Stimulated activated CD4-positive, alpha-beta T cell treated with anti-CD3 and anti-CD28 coated beads, Interleukin-15, amount 100 ng/mL, for 1 hour (primary cell): Measurements from ENCODE around the gene ARPP19.
"Not testable (repeated sequence)": the region's sequence is repeated elsewhere in the genome, so short reads cannot be mapped to it uniquely, and the experiment has no call there.

Experiments used
- DNase-seq, 2 donors: peaks; one replicate each; pipeline ENCODE4 v3.0.0-alpha.2; 2020; ENCODE audit warnings: low read depth in 1 of 2, low spot score in 1 of 2

ARPP19 gene, protein sequence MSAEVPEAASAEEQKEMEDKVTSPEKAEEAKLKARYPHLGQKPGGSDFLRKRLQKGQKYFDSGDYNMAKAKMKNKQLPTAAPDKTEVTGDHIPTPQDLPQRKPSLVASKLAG

DNA sequence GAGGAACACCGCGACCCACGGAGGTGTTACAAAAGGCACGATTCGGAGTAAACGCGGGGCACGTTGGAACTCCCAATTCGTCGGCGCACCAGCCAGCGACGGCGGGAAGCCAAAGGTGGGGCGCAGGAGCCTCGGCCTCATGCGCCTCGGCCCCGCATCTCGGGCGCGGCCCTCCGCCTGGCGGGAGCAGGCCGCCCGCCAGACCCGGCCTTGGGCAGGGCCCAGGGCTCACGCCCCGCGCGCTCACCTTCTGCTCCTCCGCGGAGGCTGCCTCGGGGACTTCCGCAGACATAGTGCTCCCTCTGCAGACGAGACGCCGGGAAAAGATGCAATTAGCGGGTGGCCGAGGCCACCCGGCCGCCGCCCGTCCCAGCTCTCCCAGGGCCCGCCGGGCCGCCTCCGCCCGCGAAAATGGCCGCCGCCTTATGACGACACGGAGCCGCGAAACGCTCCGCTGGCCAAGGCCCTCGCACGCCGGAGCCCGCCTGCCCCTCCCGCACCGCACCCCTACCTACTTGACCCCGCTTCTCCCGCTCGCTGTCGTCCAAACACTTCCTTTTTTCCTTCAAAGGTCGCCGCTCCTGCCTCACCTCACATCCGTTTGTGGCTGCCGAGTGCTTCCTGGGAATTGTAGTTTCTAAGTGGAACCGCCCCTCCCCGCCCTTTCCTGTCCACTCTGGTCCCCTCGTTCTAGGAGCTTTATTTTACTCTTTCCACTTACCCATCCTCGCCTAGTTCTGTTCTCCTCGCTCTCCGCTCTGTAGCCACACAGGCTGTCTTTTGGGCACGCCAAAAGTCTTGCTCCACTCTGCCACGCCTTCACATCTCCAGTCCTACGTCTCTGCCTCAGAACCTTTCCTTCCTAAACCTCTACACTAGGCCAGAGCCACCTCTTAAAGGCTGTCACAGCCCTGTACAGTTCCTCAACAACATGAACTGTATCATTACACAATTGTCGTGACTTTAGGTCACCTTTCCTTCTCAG, at the start of gene ARPP19:
ARPP19 (minus strand) TSS at position 430 of the 985 bp plus-strand sequence; CDS start at position 292, 138 bp downstream.
- peak; percentile 42 to 57 for DNase-seq

DNA sequence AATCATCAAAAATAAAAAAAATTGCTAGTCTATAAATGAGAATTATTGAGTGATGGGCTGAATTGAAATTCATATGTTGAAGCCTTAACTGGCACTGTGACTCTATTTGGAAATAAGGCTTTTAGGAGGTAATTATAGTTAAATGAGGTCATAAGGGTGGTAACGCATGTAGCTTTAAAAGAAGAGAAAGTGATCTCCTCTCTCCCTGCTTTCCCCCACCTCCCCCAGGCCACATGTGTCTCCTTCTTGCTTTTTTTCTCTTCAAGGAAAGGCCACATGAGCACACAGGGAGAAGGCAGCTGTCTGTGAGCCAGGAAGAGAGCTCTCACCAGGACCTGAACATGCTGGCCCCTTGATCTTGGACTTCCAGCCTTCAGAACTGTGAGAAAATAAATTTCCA, 48.2 kb upstream of the ARPP19 start:
- DNase-seq: no peak

DNA sequence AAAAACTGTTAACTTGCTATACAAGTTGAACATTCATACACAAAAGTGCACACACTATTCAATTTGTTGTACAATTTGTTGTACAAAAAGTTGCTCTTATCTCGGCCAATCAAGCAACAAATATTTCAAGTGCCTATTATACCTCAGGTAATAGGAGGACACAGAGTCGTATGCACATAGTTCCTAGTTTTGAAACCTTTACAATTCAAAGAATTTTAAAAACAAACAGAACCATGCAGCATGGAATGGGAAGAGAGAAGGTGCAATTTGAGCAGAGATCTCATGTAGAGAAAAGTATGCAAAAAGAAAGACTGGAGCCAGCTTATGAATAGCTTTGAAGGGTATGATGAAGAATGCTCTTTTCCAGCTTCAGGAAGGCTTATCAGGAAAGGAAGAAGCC, 46.5 kb upstream of the ARPP19 start:
- DNase-seq: no peak

DNA sequence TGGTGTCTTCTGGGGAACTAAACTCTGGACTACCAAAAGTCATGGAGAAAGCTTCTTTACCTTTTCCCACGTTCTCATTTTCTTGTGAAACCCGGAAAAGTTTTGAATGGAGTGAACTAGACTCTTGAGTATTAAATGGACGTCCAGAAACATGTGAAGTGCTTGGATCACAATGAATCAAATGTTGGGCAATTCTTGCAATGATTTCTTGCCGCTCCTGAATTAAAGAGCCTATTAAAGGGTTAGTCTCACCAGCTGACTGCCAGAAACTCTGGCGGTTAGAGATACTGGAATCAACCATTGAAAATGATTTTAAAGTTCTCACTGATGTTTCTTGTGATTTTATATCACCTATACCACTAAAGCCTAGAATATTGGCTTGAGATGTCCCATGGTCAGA, 40.8 kb upstream of the ARPP19 start:
- no peak for DNase-seq

DNA sequence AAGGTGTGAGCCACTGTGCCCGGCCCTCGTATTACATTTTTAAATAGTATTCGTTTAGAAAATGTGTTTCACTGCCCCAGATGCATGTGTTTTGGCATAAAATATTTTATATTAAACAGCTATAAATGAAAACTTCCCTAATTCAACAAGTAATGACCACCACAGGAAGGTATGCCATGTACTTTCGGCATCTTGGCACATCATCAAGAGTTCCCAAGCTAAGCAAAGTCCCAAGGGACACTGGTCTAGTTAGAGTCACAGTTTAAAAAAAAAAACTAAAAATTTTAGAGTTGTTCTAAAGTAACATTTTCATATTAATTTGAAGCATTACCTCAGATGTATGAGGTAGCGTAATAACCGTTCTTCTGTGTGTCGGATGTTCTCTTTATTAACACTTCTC, 15.6 kb upstream of the ARPP19 start:
- DNase-seq: no peak

DNA sequence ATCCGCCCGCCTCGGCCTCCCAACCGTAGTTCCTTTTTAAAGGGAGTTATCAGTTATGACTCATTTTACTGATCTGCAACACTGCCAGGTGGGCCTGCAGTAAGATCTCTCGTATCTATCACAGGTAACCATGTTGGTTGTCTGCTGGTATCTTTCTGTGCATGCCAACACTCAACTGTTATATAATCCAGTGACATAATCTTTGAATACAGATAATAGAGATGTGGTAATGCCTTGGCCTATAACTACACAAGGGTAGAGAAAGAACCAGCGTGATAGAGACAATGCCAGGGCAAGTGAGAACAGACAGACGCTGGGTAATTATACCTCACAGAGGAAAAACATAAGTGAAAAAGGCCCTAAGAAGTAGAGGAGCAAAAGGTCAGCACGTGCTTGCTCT, 11.0 kb upstream of the ARPP19 start:
- no peak for DNase-seq

DNA sequence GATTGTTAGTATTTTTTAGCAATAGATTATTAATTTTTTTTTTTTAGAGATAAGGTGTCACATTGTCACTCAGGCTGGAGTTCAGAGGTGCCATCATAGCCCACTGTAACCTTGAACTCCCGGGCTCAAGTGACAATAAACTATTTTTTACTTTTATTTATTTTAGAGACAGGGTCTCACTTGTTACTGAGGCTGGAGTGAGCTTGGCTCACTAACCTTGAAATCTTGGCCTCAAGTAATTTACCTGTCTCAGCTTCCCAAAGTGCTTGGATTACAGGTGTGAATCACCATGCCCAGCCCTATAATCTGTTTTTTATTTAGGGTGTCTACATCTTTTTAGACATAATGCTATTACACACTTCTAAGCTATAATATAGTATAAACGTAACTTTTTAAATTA, 7.9 kb upstream of the ARPP19 start:
- no peak for DNase-seq

DNA sequence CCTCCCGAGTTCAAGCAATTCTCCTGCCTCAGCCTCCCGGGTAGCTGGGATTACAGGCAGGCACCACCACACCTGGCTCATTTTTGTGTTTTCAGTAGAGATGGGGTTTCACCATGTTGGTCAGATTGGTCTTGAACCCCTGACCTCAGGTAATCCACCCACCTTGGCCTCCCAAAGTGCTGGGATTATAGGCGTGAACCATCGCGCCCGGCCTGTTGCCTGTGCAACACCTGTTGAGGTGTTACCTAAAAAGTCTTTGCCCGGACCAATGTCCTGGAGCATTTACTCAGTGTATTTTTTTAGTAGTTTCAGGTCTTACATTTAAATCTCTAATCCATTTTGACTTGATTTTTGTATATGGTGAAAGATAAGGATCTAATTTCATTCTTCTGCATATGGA, 6.7 kb upstream of the ARPP19 start:
- DNase-seq: not testable (repeated sequence)

DNA sequence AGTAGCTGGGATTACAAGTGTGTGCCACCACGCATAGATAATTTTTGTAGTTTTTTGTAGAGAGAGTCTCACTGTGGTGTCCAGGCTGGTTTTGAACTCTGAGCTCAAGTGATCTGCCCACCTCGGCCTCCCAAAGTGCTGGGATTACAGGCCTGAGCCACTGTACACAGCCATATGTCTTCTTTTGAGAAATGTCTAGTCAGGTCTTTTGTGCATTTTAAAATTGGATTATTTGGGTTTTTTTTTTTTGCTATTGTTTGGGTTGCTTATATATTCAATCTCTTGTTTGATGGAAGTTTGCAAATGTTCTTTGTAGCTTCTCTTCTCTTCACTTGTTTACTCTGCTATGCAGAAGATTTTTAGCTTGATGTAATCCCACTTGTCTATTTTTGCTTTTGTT, 6.2 kb upstream of the ARPP19 start:
- no peak for DNase-seq

DNA sequence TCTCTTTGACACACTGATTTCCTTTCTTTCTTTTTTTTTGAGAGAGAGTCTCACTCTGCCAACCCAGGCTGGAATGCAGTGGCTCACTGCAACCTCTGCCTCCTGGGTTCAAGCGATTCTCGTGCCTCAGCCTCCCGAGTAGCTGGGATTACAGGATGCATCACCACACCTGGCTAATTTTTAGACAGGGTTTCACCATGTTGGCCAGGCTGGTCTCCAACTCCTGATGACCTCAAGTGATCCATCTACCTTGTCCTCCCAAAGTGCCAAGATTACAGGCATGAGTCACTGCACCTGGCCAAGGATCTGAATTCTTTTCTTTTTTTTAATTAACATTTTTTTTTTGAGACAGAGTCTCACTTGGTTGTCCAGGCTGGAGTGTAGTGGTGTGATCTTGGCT, 5.8 kb upstream of the ARPP19 start:
- DNase-seq: not testable (repeated sequence)

DNA sequence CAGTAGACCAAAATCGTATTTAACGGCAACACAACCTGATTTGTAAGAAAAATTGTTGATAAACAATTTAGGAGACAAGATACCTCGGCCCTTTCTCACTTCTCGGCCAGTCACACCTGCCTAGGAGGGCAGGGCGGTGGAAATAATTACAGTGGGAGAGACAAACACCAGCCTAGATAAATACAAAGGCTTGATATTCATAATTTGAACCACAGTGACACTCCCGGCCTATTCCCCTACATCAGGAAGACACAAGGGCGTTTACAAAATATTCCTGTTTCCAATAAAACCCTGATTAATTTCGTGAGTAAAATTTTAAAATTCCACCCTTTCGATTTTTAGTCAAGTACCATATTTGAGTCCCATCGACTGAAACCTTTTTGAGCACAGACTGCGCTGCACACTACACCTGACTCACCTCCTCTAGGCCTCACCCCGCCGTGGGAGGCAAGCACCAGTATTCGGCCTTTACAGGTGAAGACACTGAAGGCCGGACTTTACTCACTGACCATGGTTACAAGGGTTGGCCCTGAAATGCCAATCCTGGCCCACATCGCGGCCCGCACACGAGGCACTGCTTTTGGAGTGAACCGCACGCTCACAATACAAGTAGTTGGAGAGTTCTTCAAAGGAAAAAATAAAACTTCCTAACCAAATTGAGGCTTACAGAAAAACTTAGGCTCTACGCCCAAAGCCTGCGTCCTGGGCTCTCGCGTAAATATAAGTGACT, 794 bp downstream of the ARPP19 start:
- peak; percentile 8 to 24 for DNase-seq

DNA sequence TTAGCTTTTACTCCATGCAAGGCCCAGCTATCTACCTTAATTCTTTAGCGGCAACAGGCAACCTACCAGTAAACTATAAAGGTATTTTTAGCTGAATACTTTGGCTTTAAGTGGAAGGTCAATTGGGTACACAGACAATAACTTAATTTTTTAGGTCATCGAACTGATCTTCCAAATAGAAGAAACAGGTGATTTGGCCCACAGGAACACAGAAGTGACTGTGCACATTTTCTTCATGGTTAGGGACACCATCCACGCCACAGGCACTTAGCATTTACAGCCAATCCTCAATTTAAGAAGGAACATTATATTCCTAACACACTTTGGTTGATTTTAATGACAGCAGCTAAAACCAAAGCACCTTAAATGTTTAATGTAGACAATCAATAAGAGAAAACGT, 1.9 kb downstream of the ARPP19 start:
- no peak for DNase-seq

DNA sequence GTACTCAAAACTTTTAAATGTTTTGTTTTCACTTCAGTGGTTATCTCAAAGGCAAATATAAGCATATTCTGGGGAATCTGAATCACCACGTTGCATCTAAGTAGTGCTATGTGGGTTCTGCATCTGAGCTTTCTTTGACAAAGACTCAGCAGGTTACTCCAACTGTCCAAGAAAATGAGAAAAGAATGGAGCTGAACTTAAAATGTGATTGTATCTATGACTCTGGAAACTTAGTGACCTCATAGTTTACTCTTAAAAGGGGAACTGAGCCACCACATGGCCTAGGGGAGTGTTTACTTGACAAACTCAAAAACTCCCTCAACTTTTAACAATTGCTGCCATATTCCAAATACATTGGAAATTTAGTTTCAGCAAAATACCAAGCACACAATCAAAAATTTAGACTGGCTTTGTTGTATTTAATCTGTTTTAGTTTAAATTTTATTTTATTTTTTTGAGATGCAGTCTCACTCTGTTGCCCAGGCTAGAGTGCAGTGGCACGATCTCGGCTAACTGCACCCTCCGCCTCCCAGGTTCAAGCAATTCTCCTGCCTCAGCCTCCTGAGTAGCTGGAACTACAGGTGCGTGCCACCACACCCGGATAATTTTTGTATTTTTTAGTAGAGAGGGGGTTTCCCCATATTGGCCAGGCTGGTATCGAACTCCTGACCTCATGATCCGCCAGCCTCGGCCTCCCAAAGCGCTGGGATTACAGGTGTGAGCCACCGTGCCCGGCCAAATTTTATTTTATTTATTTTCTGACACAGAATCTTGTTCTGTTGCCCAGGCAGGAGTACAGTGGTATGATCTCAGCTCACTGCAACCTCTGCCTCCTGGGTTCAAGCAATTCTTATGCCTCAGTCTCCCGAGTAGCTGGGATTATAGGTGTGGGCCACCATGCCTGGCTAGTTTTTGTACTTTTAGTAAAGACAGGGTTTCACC, 3.1 kb downstream of the ARPP19 start:
- not testable (repeated sequence) for DNase-seq

DNA sequence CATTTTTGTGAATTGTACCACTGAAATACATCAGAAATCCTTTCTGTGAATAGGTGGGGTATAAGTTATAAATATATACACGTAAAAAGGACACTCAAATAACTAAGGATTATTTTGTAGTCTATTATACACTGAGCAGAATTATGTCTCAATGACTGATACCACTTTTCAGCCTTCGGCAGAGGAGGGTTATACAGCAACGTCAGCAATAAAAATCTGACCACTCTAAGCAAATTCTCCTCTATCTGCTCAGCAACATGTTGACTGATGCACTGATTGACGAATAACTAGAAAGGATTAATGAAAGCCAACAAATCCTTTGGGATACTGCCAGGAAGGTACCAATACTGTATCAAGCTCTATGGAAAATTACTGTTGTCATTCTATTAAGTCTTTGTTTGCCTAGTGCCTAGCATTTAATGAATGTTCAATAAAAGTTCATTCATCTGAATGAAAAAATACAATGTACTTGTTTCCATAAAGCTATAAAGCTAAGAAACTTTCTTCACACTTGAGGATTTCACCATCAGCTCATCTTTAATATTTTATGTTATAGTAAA, 5.2 kb downstream of the ARPP19 start:
- DNase-seq: no peak

DNA sequence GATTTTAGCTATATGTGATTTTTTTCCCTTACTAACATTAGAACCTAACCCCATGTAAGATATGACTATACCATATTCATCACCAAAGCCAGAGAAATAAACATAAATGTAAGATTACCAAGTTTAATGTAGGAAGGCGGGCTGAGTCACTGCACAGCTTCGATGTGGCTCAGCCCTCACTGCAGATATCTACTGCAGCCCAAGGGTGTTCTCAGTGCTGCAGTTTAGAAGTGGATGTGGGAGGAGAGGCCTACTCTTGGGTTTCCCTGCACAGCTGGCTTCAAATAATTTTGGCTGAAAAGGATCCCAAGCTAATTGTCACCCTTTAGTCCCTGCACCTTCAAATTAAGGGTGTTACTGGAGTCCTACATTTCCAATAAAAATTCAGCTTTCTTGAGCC, 9.3 kb downstream of the ARPP19 start:
- peak in 1 of 2 donors; percentile 18 for DNase-seq

DNA sequence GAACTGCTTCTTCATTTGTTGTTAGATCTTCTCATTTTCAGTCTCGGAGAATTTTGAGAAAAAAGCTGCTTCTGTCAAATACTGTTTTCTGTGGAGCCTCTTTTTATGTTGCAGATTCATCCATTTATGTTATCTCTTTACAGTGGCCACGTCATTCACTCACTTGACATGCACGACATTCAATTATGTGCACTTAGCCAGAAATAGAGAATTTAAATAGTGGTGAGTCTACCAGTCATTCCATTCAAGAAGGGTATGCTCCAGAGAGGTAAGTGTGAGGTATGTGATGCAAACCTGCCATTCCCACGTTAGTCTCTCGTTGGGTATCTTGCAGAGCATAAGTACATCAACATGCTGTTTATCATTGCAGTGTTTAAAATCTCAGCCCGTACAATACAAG, 9.8 kb downstream of the ARPP19 start:
- DNase-seq: no peak

DNA sequence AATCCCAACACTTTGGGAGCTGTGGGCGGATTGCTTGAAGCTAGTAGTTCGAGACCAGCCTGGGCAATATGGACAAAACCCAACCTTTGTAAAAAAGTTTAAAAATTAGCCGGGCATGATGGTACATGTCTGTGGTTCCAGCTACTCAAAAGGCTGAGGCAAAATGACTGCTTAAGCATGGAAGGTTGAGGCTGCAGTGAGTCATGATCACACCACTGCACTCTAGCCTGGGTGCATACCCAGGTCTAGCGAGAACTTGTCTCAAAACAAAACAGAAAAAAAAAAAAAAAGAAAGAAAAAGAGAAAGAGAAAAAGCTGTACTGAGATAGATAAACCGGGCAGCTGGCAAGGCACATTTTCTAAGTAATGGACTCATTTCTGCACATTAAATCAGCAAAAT, 10.6 kb downstream of the ARPP19 start:
- DNase-seq: peak in 1 of 2 donors; percentile 12

DNA sequence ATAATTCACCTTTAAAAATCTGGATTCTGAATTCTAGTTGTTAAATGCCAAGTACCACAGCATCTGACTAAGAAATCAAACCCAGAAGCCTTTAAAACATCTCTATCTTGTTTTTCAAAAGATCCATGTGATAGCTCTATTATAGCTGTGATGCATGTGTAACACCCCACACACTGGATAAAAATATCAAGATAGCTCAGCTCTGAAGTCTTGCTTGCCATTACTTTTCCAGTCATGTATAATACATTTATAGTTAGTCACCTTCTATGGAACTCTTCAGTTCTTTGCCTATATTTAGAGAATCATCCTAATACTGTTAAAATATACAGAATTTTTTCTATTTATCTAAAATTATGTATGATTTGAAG, 11.6 kb downstream of the ARPP19 start:
- no peak for DNase-seq

DNA sequence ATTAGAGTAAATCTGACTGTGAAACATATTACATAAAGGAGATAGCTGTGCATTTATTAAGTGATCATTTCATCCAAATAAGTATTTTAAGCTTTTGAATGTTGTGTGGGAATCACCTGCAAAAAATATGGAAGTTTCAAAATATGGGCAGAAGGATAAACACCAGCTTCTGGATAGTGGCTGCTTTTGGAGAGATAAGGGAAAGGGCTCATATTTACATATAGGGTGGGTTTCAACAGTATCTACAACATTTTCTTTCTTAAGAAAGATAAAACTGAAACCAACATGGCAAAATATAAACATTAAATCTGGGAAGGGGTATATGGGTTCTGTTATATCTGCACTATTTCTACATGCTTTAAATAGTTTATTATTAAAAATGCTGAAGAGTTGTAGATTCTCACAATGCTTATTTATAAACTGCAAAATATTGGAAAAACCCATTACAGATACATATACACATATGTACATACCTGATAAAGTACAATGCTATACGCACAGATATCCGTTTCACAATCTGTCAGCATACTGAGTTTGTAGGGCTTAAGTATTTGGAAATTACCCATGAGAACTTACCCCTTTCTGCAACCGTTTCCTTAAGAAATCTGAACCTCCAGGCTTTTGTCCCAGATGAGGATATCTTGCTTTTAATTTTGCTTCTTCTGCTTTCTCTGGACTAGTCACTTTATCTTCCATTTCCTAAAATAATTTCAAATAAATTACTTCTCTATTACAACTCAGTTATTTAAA, 12.1 kb downstream of the ARPP19 start:
- no peak for DNase-seq

DNA sequence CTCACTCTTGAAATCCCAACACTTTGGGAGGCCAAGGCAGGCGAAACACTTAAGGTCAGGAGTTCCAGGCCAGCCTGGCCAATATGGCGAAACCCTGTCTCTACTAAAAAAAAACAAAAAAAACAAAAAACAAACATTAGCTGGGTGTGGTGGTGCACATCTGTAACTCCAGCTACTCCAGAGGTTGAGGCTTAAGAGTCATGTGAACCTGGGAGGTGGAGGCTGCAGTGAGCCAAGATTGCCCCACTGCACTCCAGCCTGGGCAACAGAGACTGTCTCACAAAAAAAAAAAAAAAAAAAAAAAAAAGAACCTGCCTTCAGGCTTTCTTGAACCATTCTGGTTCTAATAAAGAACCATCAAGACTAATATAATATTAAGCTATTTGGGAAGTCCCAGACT, 16.5 kb downstream of the ARPP19 start:
- no peak for DNase-seq
